Testis (tissue), 3 donors: ENCODE data around the gene CAMTA1. TPM values are rescaled to one million over a fixed set of nuclear protein-coding genes. Genes with fewer than 3 reads are reported as not detected.

Experiments
- DNase-seq: peaks from one replicate; pipeline ENCODE4 v3.0.0-alpha.2; 2019
- H3K27ac ChIP-seq, 2 donors: fragments of 200-600 bp; sonication (generic); one replicate each; pipeline ENCODE4 v1.5.1; 2019
- H3K27me3 ChIP-seq: fragments of 200-600 bp; sonication (generic); one replicate; pipeline ENCODE4 v1.5.1; 2019
- H3K36me3 ChIP-seq: fragments of 200-600 bp; sonication (generic); one replicate; pipeline ENCODE4 v1.5.1; 2017; ENCODE audit warnings: low read depth; ENCODE audit errors: missing control alignments
- H3K4me1 ChIP-seq: fragments of 200-600 bp; sonication (generic); one replicate; pipeline ENCODE4 v1.5.1; 2019
- H3K4me3 ChIP-seq, 2 donors: fragments of 200-600 bp; sonication (generic); one replicate each; pipeline ENCODE4 v1.5.1; 2017 to 2019
- H3K9me3 ChIP-seq: fragments of 200-600 bp; sonication (generic); one replicate; pipeline ENCODE4 v1.5.1; 2017
- POLR2A ChIP-seq: fragments of 450-650 bp; IDR thresholded peaks from one replicate; pipeline ENCODE4 v1.6.1; 2017; ENCODE audit warnings: antibody characterized with exemption, mild to moderate bottlenecking, moderate library complexity
- WGBS, 2 donors: methylation state at CpG; one replicate each; pipeline ENCODE4 v1.1.5; 2018; 5-methylcytosine and 5-hydroxymethylcytosine counted together
- intact Hi-C: fragments of 100-400 bp; cut with DNase I; formaldehyde crosslinking; loops from one replicate; pipeline ENCODE4 v1.15.1; 2023; ENCODE audit warnings: low total_unique reads
- polyA plus RNA-seq: library from polyadenylated mRNA; stranded (reverse); fragments of 350-450 nt; fragmentation: Illumina TruSeq; extraction: RNeasy Lipid Tissue Mini Kit (QIAGEN cat#74804); gene quantifications from one replicate; pipeline ENCODE4 v1.2.3, GENCODE V29; 2014; ENCODE audit warnings: low read depth, low replicate concordance; ENCODE audit not compliant: insufficient read depth
- total RNA-seq, 2 donors: library from RNA; depleted of rRNA; stranded (reverse); fragments of >200 nt; gene quantifications; one replicate each; pipeline ENCODE4 v1.2.3, GENCODE V29; 2016
- TF ChIP-seq, protein P1 (sequence below), 3 experiments: fragments of 450-650 bp in 2 of 3; fragments of 200-600 bp in 1 of 3; sonication (generic) in 1 of 3; IDR thresholded peaks; one replicate each; pipeline ENCODE4 v1.5.1; 2016 to 2019; ENCODE audit warnings: antibody characterized with exemption in 3 of 3, mild to moderate bottlenecking in 2 of 3, moderate library complexity in 1 of 3

CAMTA1 gene
- total and polyA plus RNA-seq, 3 donors from 2014 or later: 116 to 158 (median 119) TPM

- intact Hi-C loops: no loop called here
- no peak overlapping the region for H3K4me3 ChIP-seq
- no peaks in the 10 kb centered on the region for H3K36me3 ChIP-seq
- no peak for DNase-seq
- no peaks in the 10 kb centered on the region for H3K4me1 ChIP-seq
- no peaks in the 10 kb centered on the region for H3K9me3 ChIP-seq
- WGBS, 2 donors: 93 to 95% methylated on average over 5 of the region's 5 CpGs
- no peak overlapping the region for H3K27ac ChIP-seq
- no peaks in the 10 kb centered on the region for H3K27me3 ChIP-seq
- TF ChIP-seq, protein P1, sequence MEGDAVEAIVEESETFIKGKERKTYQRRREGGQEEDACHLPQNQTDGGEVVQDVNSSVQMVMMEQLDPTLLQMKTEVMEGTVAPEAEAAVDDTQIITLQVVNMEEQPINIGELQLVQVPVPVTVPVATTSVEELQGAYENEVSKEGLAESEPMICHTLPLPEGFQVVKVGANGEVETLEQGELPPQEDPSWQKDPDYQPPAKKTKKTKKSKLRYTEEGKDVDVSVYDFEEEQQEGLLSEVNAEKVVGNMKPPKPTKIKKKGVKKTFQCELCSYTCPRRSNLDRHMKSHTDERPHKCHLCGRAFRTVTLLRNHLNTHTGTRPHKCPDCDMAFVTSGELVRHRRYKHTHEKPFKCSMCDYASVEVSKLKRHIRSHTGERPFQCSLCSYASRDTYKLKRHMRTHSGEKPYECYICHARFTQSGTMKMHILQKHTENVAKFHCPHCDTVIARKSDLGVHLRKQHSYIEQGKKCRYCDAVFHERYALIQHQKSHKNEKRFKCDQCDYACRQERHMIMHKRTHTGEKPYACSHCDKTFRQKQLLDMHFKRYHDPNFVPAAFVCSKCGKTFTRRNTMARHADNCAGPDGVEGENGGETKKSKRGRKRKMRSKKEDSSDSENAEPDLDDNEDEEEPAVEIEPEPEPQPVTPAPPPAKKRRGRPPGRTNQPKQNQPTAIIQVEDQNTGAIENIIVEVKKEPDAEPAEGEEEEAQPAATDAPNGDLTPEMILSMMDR (IDR thresholded peaks at IDR 0.05): no peak
- no peak for TF ChIP-seq POLR2A
These were observed 944.5 kb downstream of the CAMTA1 start for GRCh38 chr1:7729761-7730160.

DNA sequence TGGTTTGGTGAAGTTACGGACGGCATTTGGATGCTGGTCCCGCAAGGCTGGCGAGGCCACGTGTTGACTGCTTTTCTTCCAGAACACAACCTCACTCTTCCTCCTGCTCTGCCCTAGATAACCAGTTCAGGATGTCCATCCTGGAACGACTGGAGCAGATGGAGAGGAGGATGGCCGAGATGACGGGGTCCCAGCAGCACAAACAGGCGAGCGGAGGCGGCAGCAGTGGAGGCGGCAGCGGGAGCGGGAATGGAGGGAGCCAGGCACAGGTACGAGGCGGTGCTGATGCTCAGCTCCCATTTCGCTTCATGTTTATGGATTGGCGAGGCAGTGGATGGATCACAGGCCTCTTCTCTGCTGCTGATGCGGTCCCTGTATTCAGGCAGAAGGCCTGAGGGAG lies 947.1 kb downstream of the CAMTA1 start:
- H3K4me3 ChIP-seq: no peak overlapping the region
- no peaks in the 10 kb centered on the region for H3K27me3 ChIP-seq
- WGBS, 2 donors: 85 to 89% methylated on average over 19 of the region's 19 CpGs
- no peaks in the 10 kb centered on the region for H3K36me3 ChIP-seq
- no peaks in the 10 kb centered on the region for H3K9me3 ChIP-seq
- H3K4me1 ChIP-seq: no peaks in the 10 kb centered on the region
- no peak for DNase-seq
- H3K27ac ChIP-seq: no peak overlapping the region
- TF ChIP-seq, protein P1 (IDR thresholded peaks at IDR 0.05): no peak
- TF ChIP-seq POLR2A: no peak
- intact Hi-C loops: no loop called here

DNA sequence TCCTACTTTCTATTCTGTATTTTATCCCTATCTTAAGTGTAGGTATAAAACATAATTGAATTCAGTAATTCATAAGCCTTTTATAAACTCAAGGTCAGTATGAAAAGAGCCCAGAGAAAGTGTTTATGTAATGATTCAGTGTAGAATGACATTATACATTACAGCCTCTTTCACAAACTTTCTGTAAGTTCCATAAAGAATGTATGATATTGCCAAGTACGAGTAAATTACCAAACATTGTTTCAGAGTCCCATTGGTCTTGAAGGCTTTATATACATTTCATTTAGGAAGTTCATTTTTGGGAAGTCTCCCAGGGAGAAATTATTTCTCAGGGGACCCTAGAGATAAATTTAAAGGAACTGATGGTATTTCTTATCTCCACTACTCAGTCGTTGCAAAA lies 948.0 kb downstream of the CAMTA1 start:
- Histone ChIP-seq H3K27me3 (no peaks in the 10 kb centered on the region), H3K9me3 (no peaks in the 10 kb centered on the region), H3K4me3 (no peak overlapping the region), H3K27ac (no peak overlapping the region), H3K4me1 (no peaks in the 10 kb centered on the region), H3K36me3 (no peaks in the 10 kb centered on the region)
- intact Hi-C loops: no loop called here
- WGBS, 2 donors: 73 to 76% methylated on average over 2 of the region's 2 CpGs
- no peak for TF ChIP-seq POLR2A
- TF ChIP-seq, protein P1 (IDR thresholded peaks at IDR 0.05): no peak
- no peak for DNase-seq

DNA sequence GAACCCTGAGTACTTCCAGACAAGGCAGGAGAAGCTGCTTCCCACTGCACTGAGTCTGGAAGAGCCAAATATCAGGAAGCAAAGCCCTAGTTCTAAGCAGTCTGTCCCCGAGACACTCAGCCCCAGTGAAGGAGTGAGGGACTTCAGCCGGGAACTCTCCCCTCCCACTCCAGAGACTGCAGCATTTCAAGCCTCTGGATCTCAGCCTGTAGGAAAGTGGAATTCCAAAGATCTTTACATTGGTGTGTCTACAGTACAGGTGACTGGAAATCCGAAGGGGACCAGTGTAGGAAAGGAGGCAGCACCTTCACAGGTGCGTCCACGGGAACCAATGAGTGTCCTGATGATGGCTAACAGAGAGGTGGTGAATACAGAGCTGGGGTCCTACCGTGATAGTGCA lies 952.8 kb downstream of the CAMTA1 start:
- Histone ChIP-seq H3K27ac (no peak overlapping the region), H3K27me3 (no peaks in the 10 kb centered on the region), H3K9me3 (no peaks in the 10 kb centered on the region), H3K36me3 (no peaks in the 10 kb centered on the region), H3K4me1 (no peaks in the 10 kb centered on the region), H3K4me3 (no peak overlapping the region)
- TF ChIP-seq, protein P1 (IDR thresholded peaks at IDR 0.05): no peak
- no peak for TF ChIP-seq POLR2A
- no peak for DNase-seq
- WGBS, 2 donors: 95 to 100% methylated on average over 6 of the region's 6 CpGs
- intact Hi-C loops: no loop called here

DNA sequence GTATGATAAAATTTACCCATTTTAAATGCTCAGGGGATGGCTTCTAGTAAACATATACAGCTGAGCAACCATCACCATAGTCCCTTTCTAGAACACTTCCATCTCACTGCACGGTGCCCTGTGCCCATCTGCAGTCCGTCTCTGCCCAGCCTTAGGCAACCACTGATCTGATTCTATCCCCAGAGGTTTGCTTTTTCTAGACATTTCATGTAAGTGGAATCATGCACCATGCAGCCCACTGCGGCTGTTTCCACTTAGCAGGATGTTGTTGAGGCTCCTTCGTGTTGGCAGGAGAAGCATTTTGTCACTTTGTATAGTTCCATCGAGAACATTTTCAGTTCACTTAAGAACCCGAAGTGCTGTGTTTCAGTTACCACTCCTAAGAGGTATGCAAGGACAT lies 958.1 kb downstream of the CAMTA1 start:
- H3K27ac ChIP-seq: no peak overlapping the region
- H3K36me3 ChIP-seq: no peaks in the 10 kb centered on the region
- no peak for DNase-seq
- H3K4me1 ChIP-seq: no peaks in the 10 kb centered on the region
- H3K4me3 ChIP-seq: no peak overlapping the region
- intact Hi-C loops: no loop called here
- 83 to 90% methylated on average over 6 of the region's 6 CpGs for WGBS, 2 donors
- no peak for TF ChIP-seq POLR2A
- TF ChIP-seq, protein P1 (IDR thresholded peaks at IDR 0.05): no peak
- H3K9me3 ChIP-seq: no peaks in the 10 kb centered on the region
- no peaks in the 10 kb centered on the region for H3K27me3 ChIP-seq
